HG03103 (cell line): ENCODE results near the gene ACTR5.
A peak's percentile ranks its signal among the peaks of the same experiment; 100 is the strongest.

ENCODE experiments used
- ATAC-seq: cut with Tn5 transposase; IDR thresholded peaks from one replicate; pipeline ENCODE4 v1.9.1; 2021; ENCODE audit warnings: low read depth; ENCODE audit not compliant: unreplicated experiment

Gene ACTR5

DNA sequence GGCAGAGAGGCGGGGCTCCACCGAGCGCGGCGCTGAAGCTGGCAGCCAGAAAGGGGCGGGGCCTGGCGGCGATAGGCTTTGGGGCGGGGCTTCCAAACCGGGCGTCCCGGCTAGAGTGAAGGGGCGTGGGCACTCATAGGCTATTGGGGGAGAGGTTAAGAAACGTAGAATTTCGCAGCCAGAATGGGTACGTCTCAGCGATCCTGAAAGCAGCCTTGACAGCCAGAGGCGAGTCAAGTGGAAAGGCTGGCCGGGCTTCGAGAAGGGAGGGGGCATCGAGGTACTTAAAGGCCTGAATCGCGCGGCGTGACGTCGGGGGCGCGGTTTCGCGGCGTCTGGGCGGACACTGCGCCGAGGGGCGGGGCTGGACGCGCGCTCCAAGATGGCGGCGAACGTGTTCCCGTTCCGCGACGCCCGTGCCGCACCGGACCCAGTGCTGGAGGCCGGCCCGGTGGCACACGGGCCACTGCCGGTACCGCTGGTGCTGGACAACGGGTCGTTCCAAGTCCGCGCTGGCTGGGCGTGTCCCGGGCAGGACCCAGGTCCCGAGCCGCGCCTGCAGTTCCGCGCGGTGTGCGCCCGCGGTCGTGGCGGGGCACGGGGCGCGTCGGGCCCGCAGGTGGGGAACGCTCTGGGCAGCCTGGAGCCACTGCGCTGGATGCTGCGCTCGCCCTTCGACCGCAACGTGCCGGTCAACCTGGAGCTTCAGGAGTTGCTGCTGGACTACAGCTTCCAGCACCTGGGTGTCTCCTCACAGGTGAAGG is at the start of gene ACTR5:
ACTR5 (plus strand) TSS at position 364 of the 764 bp plus-strand sequence; CDS start at position 383, 19 bp downstream.
- ATAC-seq = peak; percentile 79

DNA sequence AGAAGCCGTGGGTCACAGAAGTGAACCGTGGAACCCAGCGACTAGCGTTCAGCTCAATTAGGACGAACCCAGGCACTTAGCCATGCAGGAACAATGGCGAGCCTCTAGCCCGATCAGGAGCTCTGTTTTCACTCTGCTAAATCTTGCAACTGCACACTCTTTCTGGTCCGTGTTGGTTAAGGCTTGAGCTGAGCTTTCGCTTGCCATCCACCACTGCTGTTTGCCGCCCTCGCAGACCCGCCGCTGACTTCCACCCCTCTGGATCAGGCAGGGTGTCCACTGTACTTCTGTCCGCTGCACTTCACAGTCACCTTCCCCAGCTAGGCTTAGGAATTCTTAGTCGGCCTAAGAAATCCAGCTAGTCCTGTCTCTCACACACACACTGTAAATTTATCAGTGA is 49.7 kb upstream of the ACTR5 start:
- no peak for ATAC-seq

DNA sequence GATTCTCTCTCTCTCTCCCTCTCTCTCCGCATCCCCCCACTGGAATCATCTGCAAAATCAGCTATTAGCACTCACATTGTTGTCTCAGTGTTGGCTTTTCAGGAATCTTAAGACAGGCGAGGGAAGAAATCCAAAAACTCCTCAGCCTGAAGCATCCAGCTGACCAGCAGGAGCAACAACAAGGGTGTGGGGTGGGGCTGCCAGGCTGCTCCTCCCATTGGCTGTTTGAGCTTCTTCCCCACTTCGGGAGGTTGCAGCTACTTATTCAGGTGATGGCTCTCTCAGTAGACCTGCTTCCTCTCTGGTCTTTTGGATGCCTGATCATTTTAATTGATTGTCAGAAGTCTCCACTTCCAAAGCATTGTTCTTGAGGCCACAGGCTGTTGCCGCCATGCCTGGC is 48.1 kb upstream of the ACTR5 start:
- no peak for ATAC-seq

DNA sequence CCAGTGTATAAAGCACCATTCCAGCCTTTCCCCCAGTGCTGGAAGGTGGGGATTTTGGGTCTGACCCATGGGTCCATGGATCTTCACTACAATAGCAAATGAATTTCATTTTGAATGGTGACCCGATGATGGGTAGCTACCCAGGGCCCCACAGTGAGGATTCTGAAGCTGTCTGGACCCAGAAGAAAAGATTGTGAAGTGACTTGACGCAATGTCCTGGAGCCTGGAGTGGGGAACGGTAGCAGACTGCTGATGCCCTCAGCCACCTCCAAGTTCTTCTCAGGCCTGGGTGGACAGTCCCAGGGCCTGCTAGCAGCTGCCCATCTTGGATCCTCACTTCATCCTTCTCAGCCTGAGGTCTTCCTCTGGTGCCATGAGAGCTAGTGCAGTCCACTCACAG is 47.3 kb upstream of the ACTR5 start:
- ATAC-seq = no peak

DNA sequence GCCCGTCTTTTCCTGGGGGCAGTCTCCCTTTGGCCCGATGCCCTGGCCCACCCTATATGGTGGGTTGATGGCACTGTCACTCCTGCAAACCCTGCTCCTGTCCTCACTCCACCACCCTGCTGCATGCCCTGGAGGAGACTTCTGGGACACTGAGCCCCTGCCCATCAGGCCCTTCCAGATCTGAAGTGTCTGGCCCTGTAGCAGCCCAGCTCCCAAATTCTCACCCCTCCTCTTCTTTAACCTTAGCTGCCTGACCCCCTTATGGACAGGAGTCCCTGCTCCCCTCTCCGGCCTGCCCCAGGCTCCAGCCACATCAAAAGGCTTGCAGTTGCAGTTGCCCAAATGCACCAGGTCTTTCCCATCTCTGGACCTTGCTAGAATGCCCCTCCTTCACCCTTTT is 44.7 kb upstream of the ACTR5 start:
- no peak for ATAC-seq

DNA sequence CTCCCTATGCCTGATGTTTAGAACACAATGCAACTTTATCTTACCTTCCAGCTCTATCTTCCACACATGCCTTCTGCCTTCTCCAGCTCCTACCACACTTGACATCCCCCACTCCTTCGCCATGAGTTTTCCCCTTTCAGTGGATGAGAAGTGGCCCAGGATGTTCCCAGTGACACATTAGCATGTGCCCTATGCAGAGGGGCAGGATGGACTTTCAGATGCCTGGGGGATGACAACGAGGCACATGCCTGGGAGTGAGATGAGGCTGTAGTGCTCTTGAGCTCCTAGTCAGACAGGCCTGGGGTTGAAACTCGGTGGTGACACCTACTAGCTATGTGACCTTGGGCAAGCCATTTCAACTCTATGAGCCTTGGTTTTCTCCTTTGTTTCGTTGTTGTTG is 44.1 kb upstream of the ACTR5 start:
- ATAC-seq = no peak

DNA sequence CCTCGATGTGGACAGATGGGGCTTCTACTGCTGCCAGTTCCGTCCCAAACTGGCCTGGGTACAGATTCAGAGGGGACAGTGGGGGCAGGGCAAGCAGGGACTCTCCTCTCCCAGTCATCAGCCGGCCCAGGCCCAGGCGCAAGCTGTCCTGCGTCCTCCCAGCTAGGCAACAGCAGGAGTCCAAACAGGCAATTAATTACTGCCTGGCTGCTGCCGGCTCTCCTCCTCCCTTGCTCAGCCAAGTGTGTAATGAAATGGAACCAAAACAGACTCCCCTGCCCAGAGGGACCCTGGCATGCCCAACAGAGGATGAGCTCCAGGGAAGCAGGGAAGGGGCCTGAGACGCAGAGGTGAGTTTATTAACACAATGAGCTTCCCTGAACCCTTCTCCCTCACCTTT is 41.8 kb upstream of the ACTR5 start:
- no peak for ATAC-seq

DNA sequence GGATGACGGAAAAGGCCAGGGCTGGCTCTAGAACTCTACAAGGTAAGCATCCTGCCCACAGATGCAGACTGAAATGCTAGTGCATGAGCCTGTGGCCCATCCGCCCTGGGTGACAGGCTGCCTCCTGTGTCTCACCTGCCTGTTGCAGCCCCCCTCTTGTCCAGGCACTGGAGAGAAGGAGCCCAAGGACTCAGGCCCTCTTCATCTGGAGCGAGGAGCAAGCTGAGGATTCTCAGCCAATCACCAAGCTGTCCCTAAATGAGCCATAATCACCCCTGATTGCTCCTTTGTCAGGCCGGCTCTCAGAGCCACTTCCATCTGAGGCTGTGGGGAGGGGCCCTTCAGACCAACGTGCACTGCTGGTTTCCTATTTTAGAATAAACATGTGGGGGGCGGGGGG is 34.0 kb upstream of the ACTR5 start:
- no peak for ATAC-seq

DNA sequence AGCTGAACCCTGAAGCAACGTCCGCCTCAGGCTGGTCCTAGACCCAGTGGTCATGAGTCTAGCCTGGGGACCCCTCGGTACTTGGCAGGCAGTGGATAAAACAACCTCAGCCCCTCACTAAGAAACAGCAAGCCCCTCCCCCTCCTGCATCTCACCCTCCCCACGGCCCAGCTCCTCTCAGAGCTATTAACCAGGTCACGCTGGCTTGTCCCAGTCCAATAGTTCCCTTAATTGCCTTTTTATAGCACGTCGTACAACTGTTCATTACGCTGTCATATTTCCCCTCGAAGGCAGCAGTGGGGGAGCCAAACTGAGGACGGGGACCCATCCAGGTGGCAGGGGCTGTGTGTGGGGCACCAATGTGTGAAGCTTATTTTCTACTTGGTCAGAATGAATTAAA is 32.6 kb upstream of the ACTR5 start:
- no peak for ATAC-seq

DNA sequence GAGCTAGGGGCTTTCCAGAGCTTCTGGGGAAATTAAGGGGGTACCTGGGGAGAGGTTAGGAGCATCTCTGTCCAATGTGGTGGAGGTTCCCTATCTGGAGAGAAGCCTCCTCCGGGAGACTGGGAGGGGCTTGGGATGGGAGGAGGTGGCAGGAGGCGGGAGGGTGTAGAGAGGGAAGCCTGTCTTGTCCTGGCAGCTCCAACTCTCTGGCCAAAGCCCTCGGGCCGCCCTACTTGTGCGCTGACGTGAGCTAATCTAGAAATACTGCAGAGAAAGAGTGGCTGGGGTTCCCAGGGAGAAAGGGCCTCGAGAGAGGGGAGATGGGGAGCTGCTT is 25.6 kb upstream of the ACTR5 start:
- no peak for ATAC-seq

DNA sequence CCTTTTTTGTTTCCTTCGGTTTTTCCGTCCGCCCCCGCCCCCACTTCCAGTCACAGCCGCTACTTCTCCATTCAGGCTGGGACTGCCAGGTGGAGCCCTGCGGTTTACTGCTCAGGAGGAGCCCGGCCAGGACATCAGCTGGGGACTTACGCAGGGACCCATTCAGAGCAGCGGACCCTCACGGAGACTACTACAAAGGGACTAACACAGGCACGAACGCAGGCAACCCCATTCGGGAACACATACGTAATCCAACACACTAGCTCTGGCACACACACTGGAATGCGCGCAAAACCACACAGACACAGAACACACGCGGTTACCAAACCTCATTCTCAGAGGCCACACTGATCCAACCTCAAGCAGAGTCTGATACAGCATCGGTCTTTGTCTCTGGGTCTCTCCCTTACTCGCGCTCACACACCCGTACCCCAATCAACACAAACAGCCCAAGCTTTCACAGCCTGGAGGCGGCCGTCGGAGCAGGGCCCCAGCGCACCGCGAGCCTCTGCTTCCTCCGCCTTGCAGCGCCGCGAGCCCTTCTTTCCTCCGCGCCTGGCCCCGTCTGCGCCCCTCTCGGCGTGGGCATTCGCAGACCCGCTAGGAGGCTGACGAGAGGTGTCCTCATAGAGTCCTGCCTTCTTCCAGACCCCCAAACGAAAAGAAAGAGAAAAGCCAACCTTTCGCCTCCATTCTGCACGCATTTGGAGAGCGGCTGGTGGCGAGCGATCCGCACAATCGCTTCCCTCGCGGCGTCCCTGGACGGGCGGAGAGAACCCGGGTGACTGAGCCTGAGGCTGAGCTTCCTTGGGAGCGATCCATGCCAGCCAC is 25.0 kb upstream of the ACTR5 start:
- no peak for ATAC-seq

DNA sequence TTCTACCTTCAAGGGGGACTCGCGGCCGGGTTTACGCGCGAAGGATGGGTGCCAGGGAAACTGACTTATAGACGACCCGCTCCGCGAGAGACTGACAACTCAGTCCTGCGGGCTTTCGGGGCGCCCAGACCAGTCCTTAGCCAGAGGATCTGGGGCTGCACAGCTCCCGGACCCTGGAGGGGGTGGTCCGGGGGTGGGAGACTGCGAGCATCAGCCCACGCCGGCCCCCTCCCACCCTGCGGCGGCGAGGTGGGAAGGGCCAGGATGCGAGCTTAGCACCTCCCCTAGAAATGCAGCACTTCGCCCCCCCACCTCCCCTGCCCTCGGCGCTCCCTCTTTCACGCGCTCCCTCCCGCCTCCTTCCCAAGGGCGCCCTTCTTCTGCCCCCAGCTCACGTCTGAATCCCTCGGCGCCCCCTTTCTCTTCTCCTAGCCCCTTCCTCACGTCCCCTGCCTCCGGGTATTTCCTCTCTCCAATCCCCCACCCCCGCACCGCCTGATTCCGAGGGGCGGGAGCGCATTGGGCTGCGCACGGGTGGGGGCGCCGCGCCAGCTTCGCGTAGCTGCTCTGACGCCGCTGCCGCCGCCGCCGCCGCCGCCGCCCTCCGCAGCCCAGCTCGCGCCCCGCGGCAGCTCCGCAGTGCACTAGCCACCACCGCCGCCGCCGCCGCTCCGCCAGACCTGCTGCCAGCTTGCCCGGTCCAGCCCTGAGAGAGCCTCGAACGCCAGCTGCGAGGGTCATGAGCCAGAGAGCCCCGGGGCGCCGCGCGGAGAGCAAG is 24.2 kb upstream of the ACTR5 start, which contains the start of gene SLC32A1:
SLC32A1 (plus strand) TSS at position 639 of the 778 bp plus-strand sequence. CDS start 239 bp downstream, outside the sequence.
- no peak for ATAC-seq

DNA sequence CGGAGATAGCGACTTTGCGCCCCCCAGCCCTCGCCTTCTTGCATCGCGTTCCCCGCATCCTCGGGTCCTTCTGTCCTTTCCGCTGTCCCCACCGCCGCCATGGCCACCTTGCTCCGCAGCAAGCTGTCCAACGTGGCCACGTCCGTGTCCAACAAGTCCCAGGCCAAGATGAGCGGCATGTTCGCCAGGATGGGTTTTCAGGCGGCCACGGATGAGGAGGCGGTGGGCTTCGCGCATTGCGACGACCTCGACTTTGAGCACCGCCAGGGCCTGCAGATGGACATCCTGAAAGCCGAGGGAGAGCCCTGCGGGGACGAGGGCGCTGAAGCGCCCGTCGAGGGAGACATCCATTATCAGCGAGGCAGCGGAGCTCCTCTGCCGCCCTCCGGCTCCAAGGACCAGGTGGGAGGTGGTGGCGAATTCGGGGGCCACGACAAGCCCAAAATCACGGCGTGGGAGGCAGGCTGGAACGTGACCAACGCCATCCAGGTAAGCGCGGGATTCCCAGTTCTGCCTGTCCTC is 23.6 kb upstream of the ACTR5 start:
- ATAC-seq = no peak

DNA sequence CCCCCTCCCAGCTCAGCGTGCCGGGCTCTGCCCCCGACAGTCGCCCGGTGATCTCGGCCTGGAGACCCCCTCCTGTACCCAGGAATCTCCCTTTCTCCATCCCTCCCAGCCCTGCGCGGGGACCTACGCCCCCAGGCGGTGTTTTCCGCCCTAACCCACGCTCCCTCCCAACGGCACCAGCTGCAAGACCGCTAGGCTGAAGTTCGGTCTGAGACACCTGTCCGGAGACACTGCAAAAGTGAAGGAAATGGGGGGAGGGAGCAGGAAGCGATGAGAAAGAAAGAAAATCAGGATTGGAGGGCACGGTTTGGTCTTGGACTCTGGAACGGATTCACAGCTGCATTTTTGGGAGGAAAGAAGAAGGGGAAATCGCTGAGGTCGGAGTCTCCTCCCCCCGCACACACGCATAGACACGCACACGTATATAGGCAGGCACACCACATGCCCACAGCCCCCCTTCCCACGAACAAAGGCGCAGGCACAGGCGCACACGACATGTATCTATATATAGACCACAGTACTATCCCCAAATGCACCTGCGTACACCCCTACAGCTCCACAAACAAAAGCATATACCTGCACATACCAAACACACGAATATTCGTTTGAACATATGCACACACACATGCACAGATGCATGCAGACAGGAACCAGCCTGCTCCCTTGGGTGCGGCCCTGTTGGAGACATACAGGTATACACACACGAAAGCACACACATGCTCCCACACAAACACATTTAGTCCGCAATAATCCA is 22.9 kb upstream of the ACTR5 start:
- no peak for ATAC-seq

DNA sequence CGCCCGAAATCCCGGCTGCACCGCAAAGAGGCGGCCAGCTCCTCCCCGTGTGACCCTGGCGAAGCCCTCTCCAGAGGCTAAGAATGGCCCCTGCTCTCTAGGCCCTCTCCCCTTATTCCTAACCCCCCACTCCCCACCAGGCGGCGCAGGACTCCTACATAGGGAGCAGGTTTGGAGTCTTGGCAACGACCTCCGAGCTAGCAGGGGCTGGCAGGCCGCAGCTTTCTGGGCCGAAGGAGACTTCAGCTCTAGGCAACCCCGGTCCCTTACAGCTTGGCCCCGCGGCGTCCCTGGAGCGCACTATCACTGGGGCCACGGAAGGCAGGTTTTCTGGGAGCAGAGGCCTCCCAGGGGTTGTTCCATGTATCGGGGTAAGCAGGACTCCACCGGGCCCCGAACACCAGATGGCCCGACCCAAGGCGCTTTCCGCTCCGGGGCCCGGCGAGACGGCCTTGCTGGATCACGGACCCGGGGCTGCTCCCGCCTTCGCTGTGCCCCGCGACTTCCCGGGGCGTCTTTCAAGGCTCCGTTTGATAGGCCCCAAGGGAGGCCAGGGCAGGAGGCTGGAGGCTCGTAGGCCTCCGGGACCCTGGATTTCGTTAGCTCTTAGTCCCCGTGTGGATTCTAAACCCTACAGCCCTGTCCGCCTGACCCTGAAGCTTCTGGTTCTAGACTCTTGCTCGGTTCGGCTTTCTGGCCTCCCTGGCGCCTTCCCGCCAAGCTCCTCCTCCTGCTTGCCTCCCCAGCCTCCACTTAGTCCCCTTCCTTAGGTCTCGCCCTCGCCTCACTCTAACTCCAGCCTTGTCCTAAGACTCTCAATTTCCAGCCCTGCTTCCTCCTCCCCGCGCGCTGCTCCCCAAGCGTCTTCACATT is 22.1 kb upstream of the ACTR5 start:
- no peak for ATAC-seq

DNA sequence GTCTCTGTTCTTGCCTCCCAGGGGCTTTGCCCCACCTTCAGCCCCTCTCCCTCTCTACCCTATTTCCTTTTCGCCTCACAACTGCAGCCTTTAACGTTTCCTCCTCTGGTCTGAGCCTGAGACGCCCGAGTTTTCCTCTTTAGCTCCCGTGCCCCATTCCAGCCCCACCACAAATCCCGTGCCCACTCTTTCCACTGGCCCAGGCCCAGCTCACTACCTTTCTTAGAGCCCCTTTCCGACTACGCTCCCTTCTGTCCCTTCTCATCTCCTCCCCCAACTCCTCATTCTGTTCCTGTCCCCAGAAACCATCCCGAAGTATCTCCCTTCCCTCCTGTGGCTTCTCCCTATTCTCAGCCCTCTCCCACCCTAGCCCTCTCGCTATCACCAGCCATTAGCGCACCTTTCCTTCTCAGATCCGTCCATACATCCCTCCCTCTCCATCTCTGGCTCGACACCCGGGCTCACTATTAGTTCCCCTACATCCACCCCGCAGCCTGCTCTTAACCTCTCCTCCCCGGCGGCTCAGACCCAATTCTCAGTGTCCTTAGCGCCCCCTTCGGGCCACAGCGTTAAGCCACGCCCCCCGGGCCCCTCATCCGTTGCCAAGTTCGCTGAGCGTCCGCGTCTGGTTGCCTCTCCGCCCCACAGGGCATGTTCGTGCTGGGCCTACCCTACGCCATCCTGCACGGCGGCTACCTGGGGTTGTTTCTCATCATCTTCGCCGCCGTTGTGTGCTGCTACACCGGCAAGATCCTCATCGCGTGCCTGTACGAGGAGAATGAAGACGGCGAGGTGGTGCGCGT is 21.3 kb upstream of the ACTR5 start:
- no peak for ATAC-seq

DNA sequence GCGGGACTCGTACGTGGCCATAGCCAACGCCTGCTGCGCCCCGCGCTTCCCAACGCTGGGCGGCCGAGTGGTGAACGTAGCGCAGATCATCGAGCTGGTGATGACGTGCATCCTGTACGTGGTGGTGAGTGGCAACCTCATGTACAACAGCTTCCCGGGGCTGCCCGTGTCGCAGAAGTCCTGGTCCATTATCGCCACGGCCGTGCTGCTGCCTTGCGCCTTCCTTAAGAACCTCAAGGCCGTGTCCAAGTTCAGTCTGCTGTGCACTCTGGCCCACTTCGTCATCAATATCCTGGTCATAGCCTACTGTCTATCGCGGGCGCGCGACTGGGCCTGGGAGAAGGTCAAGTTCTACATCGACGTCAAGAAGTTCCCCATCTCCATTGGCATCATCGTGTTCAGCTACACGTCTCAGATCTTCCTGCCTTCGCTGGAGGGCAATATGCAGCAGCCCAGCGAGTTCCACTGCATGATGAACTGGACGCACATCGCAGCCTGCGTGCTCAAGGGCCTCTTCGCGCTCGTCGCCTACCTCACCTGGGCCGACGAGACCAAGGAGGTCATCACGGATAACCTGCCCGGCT is 20.6 kb upstream of the ACTR5 start:
- no peak for ATAC-seq

DNA sequence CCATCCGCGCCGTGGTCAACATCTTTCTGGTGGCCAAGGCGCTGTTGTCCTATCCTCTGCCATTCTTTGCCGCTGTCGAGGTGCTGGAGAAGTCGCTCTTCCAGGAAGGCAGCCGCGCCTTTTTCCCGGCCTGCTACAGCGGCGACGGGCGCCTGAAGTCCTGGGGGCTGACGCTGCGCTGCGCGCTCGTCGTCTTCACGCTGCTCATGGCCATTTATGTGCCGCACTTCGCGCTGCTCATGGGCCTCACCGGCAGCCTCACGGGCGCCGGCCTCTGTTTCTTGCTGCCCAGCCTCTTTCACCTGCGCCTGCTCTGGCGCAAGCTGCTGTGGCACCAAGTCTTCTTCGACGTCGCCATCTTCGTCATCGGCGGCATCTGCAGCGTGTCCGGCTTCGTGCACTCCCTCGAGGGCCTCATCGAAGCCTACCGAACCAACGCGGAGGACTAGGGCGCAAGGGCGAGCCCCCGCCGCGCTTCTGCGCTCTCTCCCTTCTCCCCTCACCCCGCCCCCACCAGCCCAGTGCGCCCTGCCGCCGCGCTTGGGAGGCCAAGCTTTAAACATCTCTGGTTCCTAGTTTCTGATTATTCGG is 20.0 kb upstream of the ACTR5 start:
- ATAC-seq = no peak
